Gastrocnemius medialis (tissue), 4 donors: ENCODE results near the gene TNFAIP8L1. TPM values are rescaled to one million over a fixed set of nuclear protein-coding genes. Genes with fewer than 3 reads are reported as not detected.

ENCODE experiments used
- ATAC-seq, 2 donors: fragments of 150-250 bp; one replicate each; pipeline ENCODE4 v1.9.1; 2016
- DNase-seq, 2 donors: peaks; one replicate each; pipeline ENCODE4 v3.0.0-alpha.2; 2019
- H3K27ac ChIP-seq, 4 donors: fragments of 200-600 bp; sonication (generic); 1 replicate in 1 of 4; 2 replicates in 3 of 4; pipeline ENCODE4 v1.5.1; 2016 to 2018; ENCODE audit warnings: mild to moderate bottlenecking in 2 of 4, moderate library complexity in 1 of 4
- H3K27me3 ChIP-seq, 3 donors: fragments of 200-600 bp; sonication (generic) in 2 of 3; 1 replicate in 1 of 3; 2 replicates in 2 of 3; pipeline versions ENCODE4 v1.5.1 to v1.6.0; 2016 to 2019; ENCODE audit warnings: mild to moderate bottlenecking in 1 of 3, moderate library complexity in 1 of 3
- H3K36me3 ChIP-seq, 2 donors: fragments of 200-600 bp; sonication (generic) in 1 of 2; one replicate each; pipeline ENCODE4 v1.5.1; 2017 to 2018
- H3K4me1 ChIP-seq, 2 donors: fragments of 200-600 bp; sonication (generic) in 1 of 2; one replicate each; pipeline ENCODE4 v1.5.1; 2016 to 2017; ENCODE audit warnings: mild to moderate bottlenecking in 2 of 2
- H3K4me3 ChIP-seq, 4 donors: fragments of 200-600 bp; sonication (generic) in 3 of 4; 1 replicate in 1 of 4; 2 replicates in 3 of 4; pipeline ENCODE4 v1.5.1; 2016 to 2019; ENCODE audit warnings: mild to moderate bottlenecking in 2 of 4
- H3K9me3 ChIP-seq, 3 donors: fragments of 200-600 bp; sonication (generic) in 2 of 3; 1 replicate in 1 of 3; 2 replicates in 2 of 3; pipeline ENCODE4 v1.5.1; 2016 to 2019
- POLR2A ChIP-seq, 2 donors: fragments of 450-650 bp; IDR thresholded peaks; one replicate each; pipeline ENCODE4 v1.6.1; 2017; ENCODE audit warnings: antibody characterized with exemption in 2 of 2, mild to moderate bottlenecking in 2 of 2, moderate library complexity in 2 of 2
- in situ Hi-C, 4 donors: fragments of 200-750 bp; cut with MboI; loops; one replicate each; pipeline versions ENCODE4 v1.15.0 to v1.8.0; 2017; ENCODE audit warnings: low sequenced_read_pairs in 4 of 4
- intact Hi-C: fragments of 100-400 bp; cut with DNase I; formaldehyde crosslinking; loops from one replicate; pipeline ENCODE4 v1.15.1; 2023; ENCODE audit warnings: low total_unique reads
- total RNA-seq, 4 donors: library from RNA; depleted of rRNA; stranded (reverse); fragments of >200 nt; gene quantifications; one replicate each; pipeline versions ENCODE4 v1.1.0 to v1.2.3, GENCODE V29; 2016
- TF ChIP-seq, protein P1 (sequence below), 5 experiments: fragments of 450-650 bp in 3 of 5; fragments of 200-600 bp in 2 of 5; sonication (generic) in 2 of 5; IDR thresholded peaks in 4 of 5; conservative IDR thresholded peaks in 1 of 5; 1 replicate in 4 of 5; 2 replicates in 1 of 5; pipeline ENCODE4 v1.5.1; 2016 to 2019; ENCODE audit warnings: antibody characterized with exemption in 5 of 5, mild to moderate bottlenecking in 3 of 5, moderate library complexity in 3 of 5

Gene TNFAIP8L1
- total RNA-seq, 4 donors from 2014 or later = 1.3 to 2.9 (median 1.7) TPM

DNA sequence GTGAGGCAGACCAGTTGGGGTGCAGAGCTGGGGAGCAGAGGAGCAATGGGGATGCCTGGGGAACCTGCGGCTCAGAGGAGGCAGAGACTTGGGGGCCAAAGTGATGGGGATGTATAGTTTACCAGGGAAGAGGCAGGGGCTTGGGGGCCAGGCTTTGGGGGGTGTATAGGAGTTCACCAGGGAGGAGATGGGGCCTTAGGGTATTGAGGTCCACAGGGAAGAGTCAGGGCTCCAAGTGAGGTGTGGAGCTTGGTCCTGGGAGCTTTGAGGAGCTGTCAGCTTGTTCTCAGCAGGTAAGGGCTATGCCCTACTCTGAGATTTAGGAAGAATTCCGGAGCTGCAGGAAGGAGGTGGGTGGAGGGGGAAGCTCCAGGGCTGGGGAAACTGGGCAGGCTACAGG, 10.8 kb downstream of the TNFAIP8L1 start:
- Histone ChIP-seq H3K4me1 (peaks cover 12 to 13% of the 10 kb centered on the region in 2 donors), H3K36me3 (no peaks in the 10 kb centered on the region), H3K9me3 (no peaks in the 10 kb centered on the region), H3K4me3 (no peak overlapping the region), H3K27me3 (no peaks in the 10 kb centered on the region), H3K27ac (peak overlapping the region in 3 of 4 donors; percentile 18 to 69 (median 66))
- intact Hi-C loops (no loop called here), in situ Hi-C loops (no loop called here)
- ATAC-seq (no peak), DNase-seq (no peak)
- TF ChIP-seq POLR2A (IDR thresholded peaks at IDR 0.05) = no peak
- TF ChIP-seq, protein P1, sequence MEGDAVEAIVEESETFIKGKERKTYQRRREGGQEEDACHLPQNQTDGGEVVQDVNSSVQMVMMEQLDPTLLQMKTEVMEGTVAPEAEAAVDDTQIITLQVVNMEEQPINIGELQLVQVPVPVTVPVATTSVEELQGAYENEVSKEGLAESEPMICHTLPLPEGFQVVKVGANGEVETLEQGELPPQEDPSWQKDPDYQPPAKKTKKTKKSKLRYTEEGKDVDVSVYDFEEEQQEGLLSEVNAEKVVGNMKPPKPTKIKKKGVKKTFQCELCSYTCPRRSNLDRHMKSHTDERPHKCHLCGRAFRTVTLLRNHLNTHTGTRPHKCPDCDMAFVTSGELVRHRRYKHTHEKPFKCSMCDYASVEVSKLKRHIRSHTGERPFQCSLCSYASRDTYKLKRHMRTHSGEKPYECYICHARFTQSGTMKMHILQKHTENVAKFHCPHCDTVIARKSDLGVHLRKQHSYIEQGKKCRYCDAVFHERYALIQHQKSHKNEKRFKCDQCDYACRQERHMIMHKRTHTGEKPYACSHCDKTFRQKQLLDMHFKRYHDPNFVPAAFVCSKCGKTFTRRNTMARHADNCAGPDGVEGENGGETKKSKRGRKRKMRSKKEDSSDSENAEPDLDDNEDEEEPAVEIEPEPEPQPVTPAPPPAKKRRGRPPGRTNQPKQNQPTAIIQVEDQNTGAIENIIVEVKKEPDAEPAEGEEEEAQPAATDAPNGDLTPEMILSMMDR (IDR thresholded peaks at IDR 0.05 in 4 of 5, conservative IDR thresholded peaks at IDR 0.05 in 1 of 5) = no peak

DNA sequence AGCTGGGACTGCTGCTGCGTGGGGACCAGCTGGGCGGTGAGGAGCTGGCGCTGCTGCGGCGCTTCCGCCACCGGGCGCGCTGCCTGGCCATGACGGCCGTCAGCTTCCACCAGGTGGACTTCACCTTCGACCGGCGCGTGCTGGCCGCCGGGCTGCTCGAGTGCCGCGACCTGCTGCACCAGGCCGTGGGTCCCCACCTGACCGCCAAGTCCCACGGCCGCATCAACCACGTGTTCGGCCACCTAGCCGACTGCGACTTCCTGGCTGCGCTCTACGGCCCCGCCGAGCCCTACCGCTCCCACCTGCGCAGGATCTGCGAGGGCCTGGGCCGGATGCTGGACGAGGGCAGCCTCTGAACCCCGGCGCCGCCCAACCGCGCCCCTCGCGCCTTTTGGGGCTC, 12.8 kb downstream of the TNFAIP8L1 start:
- intact Hi-C loops (no loop called here), in situ Hi-C loops (no loop called here)
- H3K4me3 ChIP-seq = no peak overlapping the region
- H3K36me3 ChIP-seq = peaks cover 0 to 10% of the 10 kb centered on the region in 2 donors
- no peaks in the 10 kb centered on the region for H3K27me3 ChIP-seq
- TF ChIP-seq, protein P1 (IDR thresholded peaks at IDR 0.05 in 4 of 5, conservative IDR thresholded peaks at IDR 0.05 in 1 of 5) = no peak
- no peak for TF ChIP-seq POLR2A (IDR thresholded peaks at IDR 0.05)
- no peak for DNase-seq
- no peak overlapping the region for H3K27ac ChIP-seq
- no peaks in the 10 kb centered on the region for H3K9me3 ChIP-seq
- H3K4me1 ChIP-seq = peaks cover 12 to 13% of the 10 kb centered on the region in 2 donors
- no peak for ATAC-seq

DNA sequence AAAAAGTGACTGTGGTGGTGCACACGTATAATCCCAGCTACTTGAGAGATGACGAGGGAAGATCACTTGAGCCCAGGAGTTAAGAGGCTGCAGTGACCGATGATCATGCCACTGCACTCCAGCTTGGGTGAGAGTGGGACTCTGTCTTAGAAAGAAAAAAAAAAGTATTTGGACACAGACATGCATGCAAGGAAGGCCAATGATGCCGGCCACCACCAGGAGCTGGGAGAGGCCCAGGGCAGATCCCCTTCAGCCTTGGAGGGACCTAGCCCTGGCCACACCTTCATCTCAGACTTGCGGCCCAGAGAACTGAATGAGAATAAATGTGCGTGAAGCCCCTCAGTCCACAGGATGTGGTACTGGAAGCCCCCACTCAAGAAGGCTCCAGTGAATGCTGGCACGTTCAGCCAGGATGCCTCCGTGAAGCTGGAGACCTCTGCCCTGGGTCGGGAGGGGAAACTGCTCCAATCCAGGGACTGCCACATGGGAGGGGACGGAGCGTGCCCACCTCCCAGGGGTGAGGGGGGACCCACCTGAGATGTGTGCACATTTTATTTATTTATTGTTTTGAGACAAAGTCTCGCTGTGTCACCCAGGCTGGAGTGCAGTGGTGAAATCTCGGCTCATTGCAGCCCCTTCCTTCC, 14.6 kb downstream of the TNFAIP8L1 start:
- TF ChIP-seq POLR2A (IDR thresholded peaks at IDR 0.05) = no peak
- TF ChIP-seq, protein P1 (IDR thresholded peaks at IDR 0.05 in 4 of 5, conservative IDR thresholded peaks at IDR 0.05 in 1 of 5) = no peak
- intact Hi-C loops = no loop called here
- Histone ChIP-seq H3K9me3 (no peaks in the 10 kb centered on the region), H3K27ac (peak overlapping the region in 1 of 4 donors; percentile 35), H3K4me3 (no peak overlapping the region), H3K36me3 (peaks cover 0 to 26% of the 10 kb centered on the region in 2 donors), H3K4me1 (peaks cover 0 to 4% of the 10 kb centered on the region in 2 donors), H3K27me3 (no peaks in the 10 kb centered on the region)
- DNase-seq (no peak), ATAC-seq (no peak)
- in situ Hi-C loops = no loop called here

DNA sequence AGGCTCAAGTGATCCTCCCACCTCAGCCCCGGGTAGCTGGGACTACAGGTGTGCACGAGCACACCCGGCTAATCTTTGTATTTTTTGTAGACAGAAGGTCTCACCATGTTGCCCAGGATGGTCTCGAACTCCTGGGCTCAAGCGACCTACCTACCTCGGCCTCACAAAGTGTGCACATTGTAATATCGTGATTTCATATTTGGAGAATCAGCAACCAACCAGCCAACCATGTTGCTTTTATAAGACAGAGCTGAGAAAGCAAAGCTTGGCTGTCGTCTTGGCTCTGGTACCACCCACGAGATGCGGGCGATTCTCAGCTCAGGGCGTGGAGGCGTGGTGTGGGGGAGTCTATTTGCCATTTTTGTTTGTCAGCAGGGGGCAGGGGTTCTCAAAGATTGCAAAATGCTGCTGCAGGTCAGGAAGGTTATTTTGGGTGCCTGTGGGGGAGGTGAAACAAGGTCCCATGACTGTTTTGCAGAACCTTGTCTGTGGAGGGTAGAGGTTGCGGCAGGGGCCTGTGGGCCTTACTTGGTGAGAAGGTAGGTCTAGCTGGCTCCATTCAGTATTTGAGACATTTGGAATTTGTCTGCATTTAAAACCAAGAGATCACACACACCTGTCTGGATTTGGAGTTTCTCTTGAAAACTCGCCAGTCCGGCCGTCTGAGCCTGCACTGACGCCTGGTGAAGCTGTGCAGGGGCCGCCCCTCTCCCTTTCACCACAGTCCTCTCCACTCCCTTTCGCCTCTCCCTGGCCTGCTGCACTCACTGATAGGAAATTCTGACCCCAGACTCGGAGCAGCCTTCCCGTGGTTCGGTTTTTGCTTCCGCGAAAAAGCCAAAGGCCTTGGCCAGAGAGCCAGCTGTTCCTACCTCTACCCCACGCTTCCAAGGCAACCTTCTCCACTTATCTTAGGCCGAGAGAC, 15.4 kb downstream of the TNFAIP8L1 start:
- Histone ChIP-seq H3K4me1 (peaks cover 0 to 4% of the 10 kb centered on the region in 2 donors), H3K27me3 (no peaks in the 10 kb centered on the region), H3K9me3 (no peaks in the 10 kb centered on the region), H3K4me3 (no peak overlapping the region), H3K27ac (peak overlapping the region in 2 of 4 donors; percentile 28 to 35), H3K36me3 (peaks cover 0 to 33% of the 10 kb centered on the region in 2 donors)
- DNase-seq (no peak), ATAC-seq (peak; percentile 33 to 45)
- in situ Hi-C loops (no loop called here), intact Hi-C loops (no loop called here)
- no peak for TF ChIP-seq POLR2A (IDR thresholded peaks at IDR 0.05)
- TF ChIP-seq, protein P1 (IDR thresholded peaks at IDR 0.05 in 4 of 5, conservative IDR thresholded peaks at IDR 0.05 in 1 of 5) = no peak
